GM18870 (cell line): Measurements from ENCODE around the gene ACACA.

ENCODE experiments used
- ATAC-seq: cut with Tn5 transposase; IDR thresholded peaks from one replicate; pipeline ENCODE4 v1.9.1; 2021; ENCODE audit warnings: moderate library complexity; ENCODE audit not compliant: unreplicated experiment

Gene ACACA

DNA sequence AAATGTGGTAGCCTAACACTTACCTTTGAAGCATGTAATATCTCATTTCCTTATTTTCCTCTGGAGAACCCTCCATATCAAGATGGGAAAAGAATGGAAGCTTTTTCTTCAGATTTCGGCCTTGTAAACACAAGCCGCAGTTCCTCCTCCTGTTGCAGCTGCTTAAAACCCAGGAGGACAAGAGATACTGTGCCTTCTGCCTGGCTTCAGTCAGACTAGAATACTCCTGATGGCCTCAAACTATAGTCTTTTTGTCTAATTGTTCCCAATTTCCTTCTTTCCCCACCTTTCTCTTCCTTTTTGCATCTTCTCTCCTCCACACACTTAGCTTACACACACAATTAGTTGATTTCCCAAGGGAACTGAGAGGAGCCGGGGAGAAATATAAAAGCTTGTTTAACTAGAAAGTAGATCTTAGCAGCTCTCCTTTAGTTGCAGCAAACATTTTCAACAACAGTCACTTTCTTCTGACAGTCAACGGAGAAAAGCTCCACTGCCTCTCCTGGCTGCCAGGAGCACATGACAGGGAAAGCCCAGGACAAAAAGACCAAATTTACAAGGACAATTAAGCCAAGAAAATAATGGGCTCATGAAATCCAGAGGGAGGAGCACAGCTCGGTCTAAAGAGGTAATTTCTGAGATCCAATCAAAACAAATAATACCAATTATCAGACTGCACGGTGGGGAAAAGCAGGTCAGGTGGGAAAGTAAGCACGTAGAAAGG is 107.2 kb downstream of the ACACA start:
- ATAC-seq: no peak

DNA sequence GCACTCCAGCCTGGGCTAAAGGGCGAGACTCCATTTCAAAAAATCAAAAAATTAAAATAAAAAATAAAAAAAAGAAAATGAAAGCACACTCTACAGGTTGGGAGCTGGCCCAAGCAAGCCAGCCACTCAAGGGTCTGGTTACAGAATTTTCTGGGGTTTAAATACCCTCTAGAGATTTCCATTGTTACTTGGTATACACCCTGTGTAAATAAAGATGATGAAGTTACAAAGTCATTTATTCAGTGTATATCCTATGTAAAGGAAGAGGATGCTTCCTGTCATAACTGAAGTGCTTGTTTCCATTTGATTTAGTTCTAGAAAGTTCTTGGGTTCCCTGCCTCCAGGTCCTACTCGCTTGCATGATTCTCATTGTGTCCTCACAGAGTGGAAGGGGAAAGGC is 110.7 kb downstream of the ACACA start:
- no peak for ATAC-seq

DNA sequence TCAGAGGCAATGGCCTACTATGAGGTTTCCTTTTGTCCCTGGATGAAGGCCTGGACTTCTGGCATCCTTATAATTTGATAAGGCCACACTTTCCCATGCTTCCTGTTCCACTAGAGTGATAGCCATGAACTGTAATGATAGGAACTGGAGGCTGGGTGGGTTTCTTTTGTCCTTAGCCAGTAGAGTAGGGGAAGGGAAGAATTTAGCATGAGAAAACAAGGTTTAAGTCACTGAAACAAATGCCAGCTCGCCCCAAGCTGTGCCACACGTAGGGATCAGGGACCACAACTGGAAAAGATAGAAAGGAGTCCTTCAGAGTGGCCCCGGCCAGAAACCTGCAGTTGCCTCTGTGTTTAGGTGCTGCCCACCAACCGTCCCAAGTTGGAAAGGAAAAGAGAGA is 111.7 kb downstream of the ACACA start:
- ATAC-seq: no peak

GRCh38 chr17:37293770-37294169 is 112.9 kb downstream of the ACACA start:
- no peak for ATAC-seq

GRCh38 chr17:37292429-37293139 is 114.1 kb downstream of the ACACA start:
- no peak for ATAC-seq

DNA sequence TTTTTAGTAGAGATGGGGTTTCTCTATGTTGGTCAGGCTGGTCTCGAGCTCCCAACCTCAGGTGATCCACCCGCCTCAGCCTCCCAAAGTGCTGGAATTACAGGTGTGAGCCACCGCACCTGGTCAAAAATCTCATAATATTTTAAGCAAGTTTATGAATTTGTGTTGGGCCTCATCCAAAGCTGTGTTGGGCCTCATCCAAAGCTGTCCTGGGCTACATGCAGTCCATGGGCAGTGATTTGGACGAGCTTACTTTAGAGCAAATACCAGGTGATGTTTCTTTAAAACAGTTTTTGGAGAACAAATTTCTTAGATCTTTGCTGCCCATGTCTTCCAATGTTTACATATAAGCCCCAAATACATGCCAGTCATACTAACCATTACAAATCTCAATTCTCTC is 115.3 kb downstream of the ACACA start:
- ATAC-seq: no peak

DNA sequence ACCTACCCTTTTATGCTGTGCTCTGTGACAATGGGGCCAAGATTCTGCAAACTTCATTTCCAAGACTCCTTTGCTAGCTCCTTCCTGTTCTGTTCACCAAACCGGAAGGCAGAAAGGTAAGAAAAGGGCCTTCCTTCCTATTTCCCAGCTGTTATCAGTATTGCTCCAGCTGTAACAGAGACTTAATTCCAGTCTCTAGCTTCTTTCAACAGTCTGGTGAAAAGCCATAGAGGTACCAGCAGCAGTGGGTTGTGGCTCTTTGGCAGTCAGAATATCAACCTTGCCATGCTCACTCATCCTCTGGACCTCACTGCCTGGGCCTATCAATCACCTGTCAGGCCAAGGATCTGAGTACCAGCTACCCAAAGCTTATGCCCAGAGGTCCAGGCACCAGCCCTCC is 120.2 kb downstream of the ACACA start:
- ATAC-seq: no peak

- no peak for ATAC-seq
These were observed 122.4 kb downstream of the ACACA start for GRCh38 chr17:37284191-37284590.

- no peak for ATAC-seq
These were observed 123.1 kb downstream of the ACACA start for GRCh38 chr17:37283414-37283961.

DNA sequence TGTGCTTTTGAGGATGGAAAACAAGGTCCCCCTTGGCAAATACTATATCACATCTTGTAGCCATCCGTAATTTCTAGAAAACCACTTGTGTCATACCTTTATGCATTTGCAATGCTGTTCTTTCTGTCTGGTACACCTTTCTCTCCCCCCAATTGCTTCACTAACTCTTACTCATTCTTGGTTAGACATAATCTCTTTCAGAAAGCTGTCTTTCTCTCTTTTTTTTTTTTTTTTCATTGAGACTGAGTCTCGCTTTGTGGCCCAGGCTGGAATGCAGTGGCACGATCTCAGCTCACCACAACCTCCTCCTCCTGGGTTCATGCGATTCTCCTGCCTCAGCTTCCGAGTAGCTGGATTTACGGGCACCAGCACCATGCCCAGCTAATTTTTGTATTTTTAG is 125.8 kb downstream of the ACACA start:
- ATAC-seq: no peak

DNA sequence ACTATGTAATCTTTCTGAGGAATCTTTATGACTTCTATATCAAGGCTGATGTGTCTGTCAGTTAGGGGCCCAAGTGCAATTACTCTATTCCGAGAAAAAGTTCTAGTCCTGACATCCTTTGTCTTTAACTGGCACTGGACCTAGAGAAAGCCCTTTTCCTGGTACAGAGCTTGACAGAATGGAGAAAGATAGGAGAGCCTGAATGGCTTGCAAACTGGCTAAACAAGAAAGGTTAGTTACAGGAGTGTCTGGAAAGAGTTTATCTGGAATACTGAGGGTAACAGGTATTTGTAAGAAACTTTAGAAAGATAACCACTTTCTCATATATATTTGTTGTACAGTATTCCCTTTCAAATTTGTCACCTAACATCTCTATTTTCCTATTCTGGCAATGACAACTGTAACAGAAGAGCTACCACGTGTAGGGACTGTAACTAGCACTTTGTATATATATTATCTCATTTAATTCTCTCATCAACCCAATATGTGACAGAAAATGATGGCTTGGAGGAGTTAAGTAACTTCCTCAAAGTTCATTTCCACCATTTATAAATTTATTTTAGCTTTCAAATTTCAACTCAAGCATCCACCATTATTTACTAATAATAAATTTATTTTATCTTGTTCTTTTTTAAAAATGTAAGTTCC is 128.3 kb downstream of the ACACA start:
- ATAC-seq: no peak

- no peak for ATAC-seq
These were observed 130.2 kb downstream of the ACACA start for GRCh38 chr17:37276475-37276874.

GRCh38 chr17:37274461-37274860 is 132.2 kb downstream of the ACACA start:
- ATAC-seq: no peak

GRCh38 chr17:37273409-37274051 is 133.1 kb downstream of the ACACA start:
- no peak for ATAC-seq

GRCh38 chr17:37265446-37266173 is 141.0 kb downstream of the ACACA start:
- no peak for ATAC-seq

GRCh38 chr17:37261286-37261685 is 145.3 kb downstream of the ACACA start:
- ATAC-seq: no peak

GRCh38 chr17:37259030-37259735 is 147.5 kb downstream of the ACACA start:
- no peak for ATAC-seq

DNA sequence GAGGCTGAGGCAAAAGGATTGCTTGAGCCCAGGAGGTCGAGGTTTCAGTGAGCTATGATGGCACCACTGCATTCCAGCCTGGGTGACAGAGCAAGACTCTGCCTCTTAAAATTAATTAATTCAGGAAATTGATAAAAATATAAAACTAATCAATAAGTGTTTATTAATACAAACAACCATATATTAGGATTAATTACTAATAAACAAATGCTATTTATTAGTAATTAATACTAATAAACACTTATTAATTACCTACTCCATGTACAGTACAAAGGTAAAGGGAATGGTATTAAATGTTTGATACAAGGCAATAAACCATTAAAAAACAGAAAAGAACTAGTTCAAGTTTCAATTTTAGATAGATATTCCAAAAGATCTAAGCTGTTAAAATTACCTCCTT is 150.0 kb downstream of the ACACA start:
- ATAC-seq: no peak

DNA sequence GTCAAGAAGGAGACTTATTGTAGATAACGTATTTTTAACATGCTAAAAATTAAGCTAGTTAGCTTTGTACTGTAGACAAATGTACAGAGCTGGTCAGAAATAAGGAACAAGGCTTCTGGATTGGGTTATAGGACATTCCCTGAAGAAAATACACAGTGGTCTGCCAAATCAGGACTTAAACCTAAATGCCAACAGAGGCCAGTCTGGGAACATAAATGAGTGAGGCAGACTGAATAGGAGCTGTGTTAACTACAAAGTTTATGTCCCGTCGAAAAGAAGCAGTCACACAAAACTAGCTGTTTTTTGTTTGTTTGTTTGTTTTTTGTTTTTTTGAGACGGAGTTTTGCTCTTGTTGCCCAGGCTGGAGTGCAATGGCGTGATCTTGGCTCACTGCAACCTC is 151.2 kb downstream of the ACACA start:
- no peak for ATAC-seq

- no peak for ATAC-seq
These were observed 158.8 kb downstream of the ACACA start for GRCh38 chr17:37247825-37248224.
